ENCODE data around the gene ISCA2.

GRCh38 chr14:74526854-74527585, 33.5 kb downstream of the ISCA2 start:
- TF ChIP-seq CTCF (tag by site-specific recombination; IDR thresholded peaks at IDR 0.05): no peak
- no peak for TF ChIP-seq SETDB1 (IDR thresholded peaks at IDR 0.05; ENCODE audit: insufficient read length, low read length)
